ENCODE results near the gene ARID1B. TPM values are rescaled to one million over a fixed set of nuclear protein-coding genes. Genes with fewer than 3 reads are reported as not detected.

The ARID1B gene
- total and polyA plus RNA-seq, 4 donors: 7.0 to 49.0 (median 24.2) TPM

DNA sequence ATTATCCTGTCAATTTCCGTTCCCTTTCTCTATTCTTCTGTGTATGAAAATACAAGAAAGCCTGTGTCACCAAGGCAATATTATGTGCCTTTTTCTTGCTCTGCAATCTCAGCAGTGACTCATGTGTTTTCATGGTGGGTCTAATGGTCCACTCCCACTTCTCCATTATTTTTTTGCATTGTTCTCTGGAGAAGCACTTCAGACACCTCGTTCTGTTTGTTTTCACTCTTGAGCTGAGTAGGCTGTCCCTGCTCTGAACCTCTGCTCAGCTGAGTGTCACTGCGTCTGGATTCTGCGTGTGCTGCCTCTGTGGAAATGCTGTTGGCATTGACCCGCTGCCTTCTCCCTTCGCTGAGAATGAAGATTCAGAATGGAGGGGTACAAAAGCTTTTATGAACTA, 315.6 kb downstream of the ARID1B start:
- H3K4me3 ChIP-seq (ENCODE audit: low read depth in 1 of 3, low read length in 3 of 3): no peak overlapping the region
- H3K27ac ChIP-seq (ENCODE audit: low read depth in 1 of 2, low read length in 2 of 2): no peak overlapping the region
- WGBS: 82% methylated on average over 6 of the region's 6 CpGs
- H3K4me1 ChIP-seq (ENCODE audit: control insufficient read depth in 4 of 4, insufficient read depth in 4 of 4, low read length in 3 of 4): peaks cover 0 to 24% (median 18%) of the 10 kb centered on the region in 4 donors
- DNase-seq (ENCODE audit: low spot score): no peak
- no peak overlapping the region for H3K9ac ChIP-seq (ENCODE audit: low read depth in 1 of 2, low read length in 2 of 2)
- H3K27me3 ChIP-seq (ENCODE audit: control insufficient read depth in 4 of 4, insufficient read depth in 4 of 4, low read length in 3 of 4): no peaks in the 10 kb centered on the region
- TF ChIP-seq, protein P1, sequence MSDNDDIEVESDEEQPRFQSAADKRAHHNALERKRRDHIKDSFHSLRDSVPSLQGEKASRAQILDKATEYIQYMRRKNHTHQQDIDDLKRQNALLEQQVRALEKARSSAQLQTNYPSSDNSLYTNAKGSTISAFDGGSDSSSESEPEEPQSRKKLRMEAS (IDR thresholded peaks at IDR 0.05): no peak
- TF ChIP-seq NR2F2 (IDR thresholded peaks at IDR 0.05) (no peak), YY1 (IDR thresholded peaks at IDR 0.05) (no peak), RXRA (IDR thresholded peaks at IDR 0.05) (no peak), FOXA1 (IDR thresholded peaks at IDR 0.05) (no peak), RAD21 (IDR thresholded peaks at IDR 0.05) (no peak)
- no peaks in the 10 kb centered on the region for H3K9me3 ChIP-seq (ENCODE audit: control insufficient read depth in 4 of 4, low read length in 3 of 4)
- H3K36me3 ChIP-seq (ENCODE audit: control insufficient read depth in 4 of 4, insufficient read depth in 3 of 4, low read depth in 1 of 4, low read length in 3 of 4): no peaks in the 10 kb centered on the region

DNA sequence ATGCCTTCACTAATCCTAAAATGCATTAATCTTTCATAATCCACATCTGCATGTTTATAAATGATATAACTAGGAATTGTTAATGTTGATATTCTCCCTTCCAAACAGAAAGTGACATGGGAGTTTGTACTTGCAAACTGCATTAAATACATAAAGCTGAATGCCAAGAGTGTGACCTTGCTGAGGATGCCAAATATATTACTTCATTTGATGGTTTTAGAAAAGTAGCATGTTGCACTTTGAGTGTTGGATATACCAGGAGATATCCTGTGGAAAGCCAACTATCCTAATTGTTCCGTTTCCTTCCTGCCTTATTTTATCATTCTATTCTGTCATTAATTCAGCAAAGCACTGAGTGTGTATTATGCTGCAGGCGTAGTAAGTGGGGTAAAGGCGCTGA, 316.4 kb downstream of the ARID1B start:
- Histone ChIP-seq H3K36me3 (ENCODE audit: control insufficient read depth in 4 of 4, insufficient read depth in 3 of 4, low read depth in 1 of 4, low read length in 3 of 4) (no peaks in the 10 kb centered on the region), H3K4me3 (ENCODE audit: low read depth in 1 of 3, low read length in 3 of 3) (no peak overlapping the region), H3K27ac (ENCODE audit: low read depth in 1 of 2, low read length in 2 of 2) (no peak overlapping the region), H3K9ac (ENCODE audit: low read depth in 1 of 2, low read length in 2 of 2) (no peak overlapping the region), H3K4me1 (ENCODE audit: control insufficient read depth in 4 of 4, insufficient read depth in 4 of 4, low read length in 3 of 4) (peaks cover 0 to 24% (median 18%) of the 10 kb centered on the region in 4 donors), H3K27me3 (ENCODE audit: control insufficient read depth in 4 of 4, insufficient read depth in 4 of 4, low read length in 3 of 4) (no peaks in the 10 kb centered on the region), H3K9me3 (ENCODE audit: control insufficient read depth in 4 of 4, low read length in 3 of 4) (no peaks in the 10 kb centered on the region)
- 85% methylated on average over 3 of the region's 3 CpGs for WGBS
- DNase-seq (ENCODE audit: low spot score): no peak
- no peak for TF ChIP-seq GABPA (IDR thresholded peaks at IDR 0.05 in 1 of 2, conservative IDR thresholded peaks at IDR 0.05 in 1 of 2)
- TF ChIP-seq, protein P2, sequence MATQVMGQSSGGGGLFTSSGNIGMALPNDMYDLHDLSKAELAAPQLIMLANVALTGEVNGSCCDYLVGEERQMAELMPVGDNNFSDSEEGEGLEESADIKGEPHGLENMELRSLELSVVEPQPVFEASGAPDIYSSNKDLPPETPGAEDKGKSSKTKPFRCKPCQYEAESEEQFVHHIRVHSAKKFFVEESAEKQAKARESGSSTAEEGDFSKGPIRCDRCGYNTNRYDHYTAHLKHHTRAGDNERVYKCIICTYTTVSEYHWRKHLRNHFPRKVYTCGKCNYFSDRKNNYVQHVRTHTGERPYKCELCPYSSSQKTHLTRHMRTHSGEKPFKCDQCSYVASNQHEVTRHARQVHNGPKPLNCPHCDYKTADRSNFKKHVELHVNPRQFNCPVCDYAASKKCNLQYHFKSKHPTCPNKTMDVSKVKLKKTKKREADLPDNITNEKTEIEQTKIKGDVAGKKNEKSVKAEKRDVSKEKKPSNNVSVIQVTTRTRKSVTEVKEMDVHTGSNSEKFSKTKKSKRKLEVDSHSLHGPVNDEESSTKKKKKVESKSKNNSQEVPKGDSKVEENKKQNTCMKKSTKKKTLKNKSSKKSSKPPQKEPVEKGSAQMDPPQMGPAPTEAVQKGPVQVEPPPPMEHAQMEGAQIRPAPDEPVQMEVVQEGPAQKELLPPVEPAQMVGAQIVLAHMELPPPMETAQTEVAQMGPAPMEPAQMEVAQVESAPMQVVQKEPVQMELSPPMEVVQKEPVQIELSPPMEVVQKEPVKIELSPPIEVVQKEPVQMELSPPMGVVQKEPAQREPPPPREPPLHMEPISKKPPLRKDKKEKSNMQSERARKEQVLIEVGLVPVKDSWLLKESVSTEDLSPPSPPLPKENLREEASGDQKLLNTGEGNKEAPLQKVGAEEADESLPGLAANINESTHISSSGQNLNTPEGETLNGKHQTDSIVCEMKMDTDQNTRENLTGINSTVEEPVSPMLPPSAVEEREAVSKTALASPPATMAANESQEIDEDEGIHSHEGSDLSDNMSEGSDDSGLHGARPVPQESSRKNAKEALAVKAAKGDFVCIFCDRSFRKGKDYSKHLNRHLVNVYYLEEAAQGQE (IDR thresholded peaks at IDR 0.05): no peak
- no peak for TF ChIP-seq TAF1 (conservative IDR thresholded peaks at IDR 0.05)
- TF ChIP-seq, protein P3, sequence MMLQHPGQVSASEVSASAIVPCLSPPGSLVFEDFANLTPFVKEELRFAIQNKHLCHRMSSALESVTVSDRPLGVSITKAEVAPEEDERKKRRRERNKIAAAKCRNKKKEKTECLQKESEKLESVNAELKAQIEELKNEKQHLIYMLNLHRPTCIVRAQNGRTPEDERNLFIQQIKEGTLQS (IDR thresholded peaks at IDR 0.05): no peak
- TF ChIP-seq JUND (IDR thresholded peaks at IDR 0.05): no peak
- TF ChIP-seq, protein P1 (IDR thresholded peaks at IDR 0.05): no peak
- TF ChIP-seq EGR1 (IDR thresholded peaks at IDR 0.05; ENCODE audit: low read depth in 2 of 2): no peak
- TF ChIP-seq RXRA (IDR thresholded peaks at IDR 0.05): peak in 1 of 2 donors; percentile 21
- TF ChIP-seq HNF4A (conservative IDR thresholded peaks at IDR 0.05): peak; percentile 10 to 32
- TF ChIP-seq NR2F2 (IDR thresholded peaks at IDR 0.05): no peak
- no peak for TF ChIP-seq HNF4G (IDR thresholded peaks at IDR 0.05)
- no peak for TF ChIP-seq FOXA1 (IDR thresholded peaks at IDR 0.05)

DNA sequence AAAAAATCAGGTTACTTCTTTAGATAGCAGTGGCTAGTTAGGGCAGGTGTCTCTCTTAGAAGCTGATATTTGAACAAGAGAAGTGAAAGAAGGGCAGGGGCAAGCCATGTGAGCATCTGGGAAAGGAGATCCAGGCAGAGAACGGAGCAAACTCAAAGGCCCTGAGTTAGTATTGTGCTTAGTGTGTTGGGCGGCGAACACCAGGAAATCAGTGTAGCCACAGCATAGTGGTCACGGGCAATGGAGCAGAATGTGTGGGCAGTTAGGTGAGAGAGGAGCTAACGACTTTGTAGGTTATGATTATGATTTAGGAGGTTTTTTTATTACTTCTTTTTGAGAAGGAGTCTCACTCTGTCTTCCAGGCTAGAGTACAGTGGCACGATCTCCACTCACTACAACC, 316.9 kb downstream of the ARID1B start:
- Histone ChIP-seq H3K4me3 (ENCODE audit: low read depth in 1 of 3, low read length in 3 of 3) (no peak overlapping the region), H3K4me1 (ENCODE audit: control insufficient read depth in 4 of 4, insufficient read depth in 4 of 4, low read length in 3 of 4) (peaks cover 0 to 24% (median 18%) of the 10 kb centered on the region in 4 donors)

More for the DNA sequence above, 316.9 kb downstream of the ARID1B start:
- no peak for DNase-seq (ENCODE audit: low spot score)
- H3K27me3 ChIP-seq (ENCODE audit: control insufficient read depth in 4 of 4, insufficient read depth in 4 of 4, low read length in 3 of 4): no peaks in the 10 kb centered on the region
- 93% methylated on average over 6 of the region's 6 CpGs for WGBS
- no peaks in the 10 kb centered on the region for H3K9me3 ChIP-seq (ENCODE audit: control insufficient read depth in 4 of 4, low read length in 3 of 4)
- H3K36me3 ChIP-seq (ENCODE audit: control insufficient read depth in 4 of 4, insufficient read depth in 3 of 4, low read depth in 1 of 4, low read length in 3 of 4): no peaks in the 10 kb centered on the region
- H3K9ac ChIP-seq (ENCODE audit: low read depth in 1 of 2, low read length in 2 of 2): no peak overlapping the region
- TF ChIP-seq, protein P3 (IDR thresholded peaks at IDR 0.05): no peak
- no peak overlapping the region for H3K27ac ChIP-seq (ENCODE audit: low read depth in 1 of 2, low read length in 2 of 2)

Measured in liver (tissue), 9 donors.